ENCODE results near the gene NDUFB10.

DNA sequence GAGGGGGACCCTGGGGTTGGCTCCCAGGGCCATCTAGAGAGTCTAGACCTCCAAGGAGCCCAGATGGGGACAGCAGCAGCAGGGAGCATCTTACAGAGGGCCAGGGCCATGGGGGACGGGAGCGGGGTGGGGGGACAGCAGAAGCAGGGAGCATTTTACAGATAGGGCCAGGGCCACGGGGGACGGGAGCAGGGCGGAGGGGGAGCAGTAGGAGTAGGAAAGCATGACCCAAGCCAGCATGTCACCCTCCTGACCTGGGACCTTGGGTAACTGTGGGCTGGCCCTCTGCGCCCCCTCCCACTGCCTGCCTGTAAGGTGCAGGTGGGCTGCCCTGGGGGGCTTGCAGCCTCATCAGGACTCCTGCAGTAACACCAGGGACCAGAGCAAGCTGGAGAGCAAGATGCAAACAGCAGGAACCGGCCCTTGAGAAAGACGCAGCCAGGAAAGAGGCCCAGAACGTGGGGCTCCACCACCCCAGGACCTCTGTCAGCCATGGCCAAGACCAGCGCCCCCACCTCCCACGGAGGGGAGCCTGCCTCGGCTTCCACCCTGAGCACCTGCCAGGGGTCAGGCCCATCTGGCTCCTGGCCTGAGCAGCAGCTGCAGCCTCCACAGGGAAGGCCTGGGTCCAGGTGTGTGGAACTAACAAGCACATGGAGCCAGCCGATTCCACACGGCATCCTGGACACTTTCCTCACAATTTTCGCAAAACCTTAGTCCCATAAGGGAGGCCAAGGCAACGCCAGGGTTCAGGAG lies 47.9 kb downstream of the NDUFB10 start:
- TF ChIP-seq CTCF (optimal IDR thresholded peaks at IDR 0.05 in 1 of 3, IDR thresholded peaks at IDR 0.05 in 1 of 3, conservative IDR thresholded peaks at IDR 0.05 in 1 of 3; ENCODE audit: extremely low read depth in 1 of 3, insufficient read depth in 2 of 3, low read length in 3 of 3) (no peak), EZH2 (IDR thresholded peaks at IDR 0.05; ENCODE audit: low read length) (no peak)
